Tibial nerve (tissue), 4 donors: Measurements from ENCODE around the gene KIRREL2. TPM values are rescaled to one million over a fixed set of nuclear protein-coding genes. Genes with fewer than 3 reads are reported as not detected.
"Not testable (repeated sequence)": the region's sequence is repeated elsewhere in the genome, so short reads cannot be mapped to it uniquely, and the experiment has no call there.

Source experiments
- DNase-seq, 2 donors: peaks; one replicate each; pipeline ENCODE4 v3.0.0-alpha.2; 2019; ENCODE audit warnings: low spot score in 2 of 2
- H3K27ac ChIP-seq, 4 donors: fragments of 200-600 bp; sonication (generic) in 3 of 4; one replicate each; pipeline ENCODE4 v1.5.1; 2017 to 2019; ENCODE audit warnings: mild to moderate bottlenecking in 1 of 4
- H3K27me3 ChIP-seq, 2 donors: fragments of 200-600 bp; sonication (generic) in 1 of 2; one replicate each; pipeline versions ENCODE4 v1.5.1 to v1.6.0; 2017 to 2019
- H3K36me3 ChIP-seq, 3 donors: fragments of 200-600 bp; sonication (generic); one replicate each; pipeline ENCODE4 v1.5.1; 2018 to 2019
- H3K4me1 ChIP-seq, 4 donors: fragments of 200-600 bp; sonication (generic) in 3 of 4; one replicate each; pipeline ENCODE4 v1.5.1; 2017 to 2019
- H3K4me3 ChIP-seq, 4 donors: fragments of 200-600 bp; sonication (generic) in 3 of 4; one replicate each; pipeline ENCODE4 v1.5.1; 2017 to 2019; ENCODE audit warnings: mild to moderate bottlenecking in 1 of 4, moderate library complexity in 1 of 4
- H3K9me3 ChIP-seq, 4 donors: fragments of 200-600 bp; sonication (generic) in 3 of 4; one replicate each; pipeline ENCODE4 v1.5.1; 2017 to 2019
- EP300 ChIP-seq, 2 donors: sonication (generic); formaldehyde crosslinking; IDR thresholded peaks; one replicate each; pipeline ENCODE4 v1.6.1; 2017; ENCODE audit warnings: antibody characterized with exemption in 2 of 2, mild to moderate bottlenecking in 1 of 2
- POLR2A ChIP-seq, 2 donors: fragments of 450-650 bp; IDR thresholded peaks; one replicate each; pipeline ENCODE4 v1.6.1; 2017; ENCODE audit warnings: antibody characterized with exemption in 2 of 2, mild to moderate bottlenecking in 2 of 2, moderate library complexity in 2 of 2
- WGBS, 2 donors: methylation state at CpG; one replicate each; pipeline ENCODE4 v1.1.5; 2018; 5-methylcytosine and 5-hydroxymethylcytosine counted together
- total RNA-seq, 4 donors: library from RNA; depleted of rRNA; stranded (reverse); fragments of >200 nt; gene quantifications; one replicate each; pipeline ENCODE4 v1.1.0, GENCODE V29; 2016
- TF ChIP-seq, protein P1 (sequence below), 5 experiments: fragments of 200-600 bp in 3 of 5; fragments of 450-650 bp in 2 of 5; sonication (generic) in 3 of 5; IDR thresholded peaks; one replicate each; pipeline ENCODE4 v1.5.1; 2016 to 2019; ENCODE audit warnings: antibody characterized with exemption in 5 of 5, mild to moderate bottlenecking in 3 of 5, moderate library complexity in 2 of 5

The KIRREL2 gene
- total RNA-seq, 4 donors from 2014 or later: 0.44 TPM; not detected in 3

DNA sequence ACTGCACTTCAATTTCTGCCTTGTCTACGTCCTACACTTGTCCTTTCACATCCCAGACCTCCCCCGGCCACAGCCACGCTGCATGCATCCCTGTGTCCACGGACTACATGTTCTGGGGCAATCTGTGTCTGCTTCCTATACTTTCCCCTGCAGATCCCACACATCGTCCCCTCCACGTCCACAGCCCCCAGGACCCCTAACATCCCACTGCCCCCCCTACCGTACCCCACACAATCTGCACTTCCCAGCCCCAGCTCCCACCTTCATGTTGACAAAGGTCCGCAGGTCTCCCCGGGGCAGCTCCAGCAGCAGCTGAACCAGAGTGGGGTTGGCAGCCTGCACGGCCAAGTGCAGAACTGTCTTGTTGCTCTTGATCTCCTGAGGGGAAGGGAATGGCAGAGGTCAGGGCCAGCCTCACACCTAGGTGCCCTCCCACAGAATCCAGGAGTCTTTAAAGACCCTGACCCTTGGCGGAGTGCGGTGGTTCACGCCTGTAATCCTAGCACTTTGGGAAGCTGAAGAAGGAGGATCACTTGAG lies 33.5 kb downstream of the KIRREL2 start:
- no peaks in the 10 kb centered on the region for H3K9me3 ChIP-seq
- TF ChIP-seq POLR2A (IDR thresholded peaks at IDR 0.05): no peak
- TF ChIP-seq, protein P1, sequence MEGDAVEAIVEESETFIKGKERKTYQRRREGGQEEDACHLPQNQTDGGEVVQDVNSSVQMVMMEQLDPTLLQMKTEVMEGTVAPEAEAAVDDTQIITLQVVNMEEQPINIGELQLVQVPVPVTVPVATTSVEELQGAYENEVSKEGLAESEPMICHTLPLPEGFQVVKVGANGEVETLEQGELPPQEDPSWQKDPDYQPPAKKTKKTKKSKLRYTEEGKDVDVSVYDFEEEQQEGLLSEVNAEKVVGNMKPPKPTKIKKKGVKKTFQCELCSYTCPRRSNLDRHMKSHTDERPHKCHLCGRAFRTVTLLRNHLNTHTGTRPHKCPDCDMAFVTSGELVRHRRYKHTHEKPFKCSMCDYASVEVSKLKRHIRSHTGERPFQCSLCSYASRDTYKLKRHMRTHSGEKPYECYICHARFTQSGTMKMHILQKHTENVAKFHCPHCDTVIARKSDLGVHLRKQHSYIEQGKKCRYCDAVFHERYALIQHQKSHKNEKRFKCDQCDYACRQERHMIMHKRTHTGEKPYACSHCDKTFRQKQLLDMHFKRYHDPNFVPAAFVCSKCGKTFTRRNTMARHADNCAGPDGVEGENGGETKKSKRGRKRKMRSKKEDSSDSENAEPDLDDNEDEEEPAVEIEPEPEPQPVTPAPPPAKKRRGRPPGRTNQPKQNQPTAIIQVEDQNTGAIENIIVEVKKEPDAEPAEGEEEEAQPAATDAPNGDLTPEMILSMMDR (IDR thresholded peaks at IDR 0.05): no peak
- no peak for TF ChIP-seq EP300 (IDR thresholded peaks at IDR 0.05)
- no peaks in the 10 kb centered on the region for H3K27me3 ChIP-seq
- 86 to 89% methylated on average over 13 of the region's 13 CpGs for WGBS, 2 donors
- DNase-seq: no peak
- H3K4me3 ChIP-seq: no peak overlapping the region
- no peak overlapping the region for H3K27ac ChIP-seq
- H3K4me1 ChIP-seq: no peaks in the 10 kb centered on the region
- peaks cover 0 to 87% (median 18%) of the 10 kb centered on the region in 3 donors for H3K36me3 ChIP-seq

DNA sequence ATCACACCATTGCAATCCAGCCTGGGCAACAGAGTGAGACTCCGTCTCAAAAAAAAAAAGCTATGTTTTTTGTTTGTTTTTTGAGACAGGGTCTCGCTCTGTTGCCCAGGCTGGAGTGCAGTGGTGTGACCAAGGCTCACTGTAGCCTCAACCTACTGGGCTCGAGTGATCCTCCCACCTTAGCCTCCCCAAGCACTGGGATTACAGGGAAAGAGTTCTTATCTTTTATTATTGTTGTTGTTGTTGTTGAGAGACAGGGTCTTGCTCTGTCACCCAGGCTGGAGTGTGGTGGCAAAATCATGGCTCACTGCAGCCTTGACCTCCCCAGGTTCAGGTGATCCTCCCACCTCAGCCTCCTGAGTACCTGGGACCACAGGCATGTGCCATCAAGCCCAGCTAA lies 35.1 kb downstream of the KIRREL2 start:
- WGBS, 2 donors: 93 to 96% methylated on average over 3 of the region's 3 CpGs
- H3K27ac ChIP-seq, DNase-seq, H3K4me1 ChIP-seq, H3K9me3 ChIP-seq, H3K27me3 ChIP-seq, H3K4me3 ChIP-seq: not testable (repeated sequence)
- H3K36me3 ChIP-seq: peaks cover 0 to 98% (median 32%) of the 10 kb centered on the region in 3 donors

DNA sequence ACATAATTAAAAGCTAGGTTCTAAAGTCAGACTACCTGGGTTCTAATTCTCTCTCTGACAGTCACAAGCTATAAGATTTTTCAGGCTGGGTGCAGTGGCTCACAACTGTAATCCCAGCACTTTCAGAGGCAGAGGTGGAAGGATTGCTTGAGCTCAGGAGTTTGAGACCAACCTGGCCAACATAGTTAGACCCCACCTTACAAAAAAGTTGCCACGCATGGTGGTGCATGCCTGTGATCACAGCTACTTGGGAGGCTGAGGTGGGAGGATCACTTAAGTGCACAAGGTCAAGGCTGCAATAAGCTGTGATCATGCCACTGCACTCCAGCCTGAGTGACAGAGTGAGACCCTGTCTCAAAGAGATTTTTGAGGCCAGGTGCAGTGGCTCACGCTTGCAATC lies 37.6 kb downstream of the KIRREL2 start:
- no peak overlapping the region for H3K4me3 ChIP-seq
- DNase-seq: no peak
- peaks cover 0 to 84% (median 26%) of the 10 kb centered on the region in 3 donors for H3K36me3 ChIP-seq
- no peak overlapping the region for H3K27ac ChIP-seq
- TF ChIP-seq POLR2A (IDR thresholded peaks at IDR 0.05) (no peak), EP300 (IDR thresholded peaks at IDR 0.05) (no peak)
- TF ChIP-seq, protein P1 (IDR thresholded peaks at IDR 0.05): no peak
- peaks cover 0 to 19% (median 7%) of the 10 kb centered on the region in 4 donors for H3K4me1 ChIP-seq
- no peaks in the 10 kb centered on the region for H3K27me3 ChIP-seq
- no peaks in the 10 kb centered on the region for H3K9me3 ChIP-seq
- 91 to 100% methylated on average over 2 of the region's 2 CpGs for WGBS, 2 donors

DNA sequence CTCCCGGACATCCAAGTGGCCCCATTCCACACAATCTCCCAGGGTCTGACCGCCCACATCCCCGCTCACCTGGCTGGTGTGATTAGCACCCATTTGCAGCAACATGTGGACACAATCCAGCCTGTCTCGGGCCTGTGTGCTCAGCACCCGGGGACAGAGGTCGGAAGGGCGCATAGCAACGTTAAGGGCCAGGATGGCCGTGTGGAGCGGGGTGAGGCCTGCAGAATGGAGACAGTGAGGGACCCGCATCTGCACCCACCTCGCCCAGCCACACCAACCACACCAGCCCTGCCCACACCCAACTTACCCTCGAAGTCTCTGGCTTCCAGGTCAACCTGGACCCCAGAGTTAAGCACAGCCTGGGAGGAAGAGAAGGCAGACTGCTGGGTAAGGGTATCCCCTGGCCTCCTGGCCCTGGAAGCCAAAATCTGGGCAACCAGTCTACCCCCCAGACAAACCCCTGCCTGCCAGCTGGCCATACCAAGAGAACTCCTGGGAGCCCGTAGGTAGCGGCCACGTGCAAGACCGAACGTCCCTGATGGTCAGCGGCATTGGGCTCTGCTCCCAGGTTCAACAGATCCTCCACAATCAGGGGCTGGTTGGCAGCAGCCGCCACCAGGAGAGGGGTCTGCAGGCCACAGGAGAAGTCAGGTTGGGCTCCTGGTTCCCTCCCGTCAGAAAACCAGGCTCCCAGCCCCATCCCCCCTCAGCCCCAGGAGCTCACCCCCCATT lies 39.4 kb downstream of the KIRREL2 start:
- TF ChIP-seq, protein P1 (IDR thresholded peaks at IDR 0.05): no peak
- TF ChIP-seq EP300 (IDR thresholded peaks at IDR 0.05) (no peak), POLR2A (IDR thresholded peaks at IDR 0.05) (no peak)
- Histone ChIP-seq H3K9me3 (no peaks in the 10 kb centered on the region), H3K27ac (no peak overlapping the region), H3K4me1 (peaks cover 0 to 23% (median 11%) of the 10 kb centered on the region in 4 donors), H3K27me3 (peaks cover 0 to 3% of the 10 kb centered on the region in 2 donors), H3K36me3 (peaks cover 0 to 66% (median 19%) of the 10 kb centered on the region in 3 donors), H3K4me3 (no peak overlapping the region)
- 85 to 86% methylated on average over 16 to 21 of the region's 21 CpGs for WGBS, 2 donors
- DNase-seq: no peak

DNA sequence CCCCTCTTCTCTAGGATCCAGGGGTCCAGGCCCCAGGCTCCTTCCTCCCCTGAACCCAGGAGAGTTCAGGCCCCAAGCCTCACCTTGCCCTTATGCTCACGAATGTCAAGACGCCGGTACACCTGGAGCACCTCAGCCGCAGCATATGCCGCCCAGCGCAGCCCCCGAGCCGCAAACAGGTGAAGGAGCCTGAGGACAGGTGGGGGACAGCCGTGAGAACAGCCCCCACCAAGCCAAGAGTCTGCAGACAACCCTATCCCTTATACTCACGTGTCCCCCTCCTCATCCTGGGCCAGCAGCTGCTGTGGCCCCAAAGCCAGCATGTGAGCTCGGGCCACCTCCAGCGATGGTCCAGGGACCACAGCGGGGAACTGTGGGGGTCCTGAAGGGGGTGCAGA lies 39.9 kb downstream of the KIRREL2 start:
- no peaks in the 10 kb centered on the region for H3K9me3 ChIP-seq
- H3K36me3 ChIP-seq: peaks cover 0 to 62% (median 19%) of the 10 kb centered on the region in 3 donors
- no peak overlapping the region for H3K27ac ChIP-seq
- H3K27me3 ChIP-seq: peaks cover 0 to 3% of the 10 kb centered on the region in 2 donors
- H3K4me3 ChIP-seq: no peak overlapping the region
- TF ChIP-seq POLR2A (IDR thresholded peaks at IDR 0.05) (no peak), EP300 (IDR thresholded peaks at IDR 0.05) (no peak)
- TF ChIP-seq, protein P1 (IDR thresholded peaks at IDR 0.05): no peak
- DNase-seq: no peak
- H3K4me1 ChIP-seq: peaks cover 0 to 28% (median 16%) of the 10 kb centered on the region in 4 donors
- 93 to 99% methylated on average over 10 to 13 of the region's 13 CpGs for WGBS, 2 donors
